ENCODE results near the gene SLC38A11.

SLC38A11 gene

GRCh38 chr2:164964700-164965099 lies 9.4 kb upstream of the SLC38A11 start:
- no peaks in the 10 kb centered on the region for H3K79me2 ChIP-seq (ENCODE audit: insufficient read depth, low read length)
- H3K27me3 ChIP-seq (ENCODE audit: insufficient read depth, low read length, poor library complexity, severe bottlenecking) = no peaks in the 10 kb centered on the region
- no peak overlapping the region for H2AFZ ChIP-seq (ENCODE audit: low read length)
- H3K4me2 ChIP-seq (ENCODE audit: low read depth, low read length, poor library complexity, severe bottlenecking) = peak overlapping the region; percentile 12
- H3K36me3 ChIP-seq (ENCODE audit: insufficient read depth, low read length) = no peaks in the 10 kb centered on the region
- H3K9ac ChIP-seq (ENCODE audit: low read depth, low read length, poor library complexity, severe bottlenecking) = no peak overlapping the region
- H4K20me1 ChIP-seq (ENCODE audit: insufficient read depth, low read length, poor library complexity, severe bottlenecking) = no peaks in the 10 kb centered on the region
- H3K9me2 ChIP-seq (replicated peaks; ENCODE audit: low read depth, low read length) = no peaks in the 10 kb centered on the region
- no peaks in the 10 kb centered on the region for H3K9me3 ChIP-seq (ENCODE audit: insufficient read depth, low read depth, low read length)
- no peaks in the 10 kb centered on the region for H3F3A ChIP-seq (ENCODE audit: low read depth)
- H3K4me1 ChIP-seq (ENCODE audit: insufficient read depth, low read length, poor library complexity, severe bottlenecking) = peaks cover 25% of the 10 kb centered on the region
- TF ChIP-seq EZH2phosphoT487 (IDR thresholded peaks at IDR 0.05; ENCODE audit: borderline replicate concordance) (no peak), CTCF (conservative IDR thresholded peaks at IDR 0.05; ENCODE audit: low read length) (no peak)
- H3K4me3 ChIP-seq (ENCODE audit: low read length, poor library complexity, severe bottlenecking) = no peak overlapping the region

GRCh38 chr2:164960159-164960558 lies 4.8 kb upstream of the SLC38A11 start:
- H3F3A ChIP-seq (ENCODE audit: low read depth) = no peaks in the 10 kb centered on the region
- no peak overlapping the region for H3K9ac ChIP-seq (ENCODE audit: low read depth, low read length, poor library complexity, severe bottlenecking)
- H4K20me1 ChIP-seq (ENCODE audit: insufficient read depth, low read length, poor library complexity, severe bottlenecking) = no peaks in the 10 kb centered on the region
- no peak overlapping the region for H3K4me2 ChIP-seq (ENCODE audit: low read depth, low read length, poor library complexity, severe bottlenecking)
- H3K27me3 ChIP-seq (ENCODE audit: insufficient read depth, low read length, poor library complexity, severe bottlenecking) = no peaks in the 10 kb centered on the region
- H2AFZ ChIP-seq (ENCODE audit: low read length) = no peak overlapping the region
- H3K9me2 ChIP-seq (replicated peaks; ENCODE audit: low read depth, low read length) = no peaks in the 10 kb centered on the region
- H3K4me3 ChIP-seq (ENCODE audit: low read length, poor library complexity, severe bottlenecking) = no peak overlapping the region
- no peaks in the 10 kb centered on the region for H3K79me2 ChIP-seq (ENCODE audit: insufficient read depth, low read length)
- no peaks in the 10 kb centered on the region for H3K9me3 ChIP-seq (ENCODE audit: insufficient read depth, low read depth, low read length)
- peaks cover 24% of the 10 kb centered on the region for H3K4me1 ChIP-seq (ENCODE audit: insufficient read depth, low read length, poor library complexity, severe bottlenecking)
- no peaks in the 10 kb centered on the region for H3K36me3 ChIP-seq (ENCODE audit: insufficient read depth, low read length)
- no peak for TF ChIP-seq CTCF (conservative IDR thresholded peaks at IDR 0.05; ENCODE audit: low read length)
- TF ChIP-seq EZH2phosphoT487 (IDR thresholded peaks at IDR 0.05; ENCODE audit: borderline replicate concordance) = no peak

- H2AFZ ChIP-seq (ENCODE audit: low read length) = no peak overlapping the region
- H3K9me2 ChIP-seq (replicated peaks; ENCODE audit: low read depth, low read length) = no peaks in the 10 kb centered on the region
- no peak overlapping the region for H3K9ac ChIP-seq (ENCODE audit: low read depth, low read length, poor library complexity, severe bottlenecking)
- no peaks in the 10 kb centered on the region for H3F3A ChIP-seq (ENCODE audit: low read depth)
- H3K79me2 ChIP-seq (ENCODE audit: insufficient read depth, low read length) = no peaks in the 10 kb centered on the region
- H3K4me1 ChIP-seq (ENCODE audit: insufficient read depth, low read length, poor library complexity, severe bottlenecking) = peaks cover 23% of the 10 kb centered on the region
- no peaks in the 10 kb centered on the region for H3K9me3 ChIP-seq (ENCODE audit: insufficient read depth, low read depth, low read length)
- H3K4me3 ChIP-seq (ENCODE audit: low read length, poor library complexity, severe bottlenecking) = no peak overlapping the region
- no peaks in the 10 kb centered on the region for H4K20me1 ChIP-seq (ENCODE audit: insufficient read depth, low read length, poor library complexity, severe bottlenecking)
- H3K36me3 ChIP-seq (ENCODE audit: insufficient read depth, low read length) = no peaks in the 10 kb centered on the region
- no peak overlapping the region for H3K4me2 ChIP-seq (ENCODE audit: low read depth, low read length, poor library complexity, severe bottlenecking)
- H3K27me3 ChIP-seq (ENCODE audit: insufficient read depth, low read length, poor library complexity, severe bottlenecking) = no peaks in the 10 kb centered on the region
- TF ChIP-seq EZH2phosphoT487 (IDR thresholded peaks at IDR 0.05; ENCODE audit: borderline replicate concordance) (no peak), CTCF (conservative IDR thresholded peaks at IDR 0.05; ENCODE audit: low read length) (no peak)
These were observed 1.1 kb downstream of the SLC38A11 start for GRCh38 chr2:164954186-164954585.

All from Loucy (cell line).